ENCODE data around the gene SNX24.

The SNX24 gene

GRCh38 chr5:122924719-122925395 lies 79.4 kb downstream of the SNX24 start:
- no peak overlapping the region for H3K27ac Mint-ChIP-seq
- H3K36me3 Mint-ChIP-seq (ENCODE audit: low read depth), result no peaks in the 10 kb centered on the region
- no peaks in the 10 kb centered on the region for H3K27me3 Mint-ChIP-seq (ENCODE audit: low read depth)
- H3K9me3 Mint-ChIP-seq, result no peaks in the 10 kb centered on the region
- no peak for TF ChIP-seq CTCF (IDR thresholded peaks at IDR 0.05; ENCODE audit: unreplicated experiment in 3 of 3)
- no peaks in the 10 kb centered on the region for H3K4me1 Mint-ChIP-seq
- H3K4me3 Mint-ChIP-seq, result no peak overlapping the region

- H3K36me3 Mint-ChIP-seq (ENCODE audit: low read depth), result no peaks in the 10 kb centered on the region
- H3K27me3 Mint-ChIP-seq (ENCODE audit: low read depth), result no peaks in the 10 kb centered on the region
- no peak overlapping the region for H3K4me3 Mint-ChIP-seq
- no peak for TF ChIP-seq CTCF (IDR thresholded peaks at IDR 0.05; ENCODE audit: unreplicated experiment in 3 of 3)
- no peak overlapping the region for H3K27ac Mint-ChIP-seq
- H3K4me1 Mint-ChIP-seq, result no peaks in the 10 kb centered on the region
- H3K9me3 Mint-ChIP-seq, result no peaks in the 10 kb centered on the region
Observed at GRCh38 chr5:122929001-122929400, 83.6 kb downstream of the SNX24 start.

- Mint-ChIP-seq H3K4me3 (no peak overlapping the region), H3K27me3 (ENCODE audit: low read depth) (no peaks in the 10 kb centered on the region), H3K36me3 (ENCODE audit: low read depth) (no peaks in the 10 kb centered on the region), H3K27ac (no peak overlapping the region), H3K9me3 (no peaks in the 10 kb centered on the region), H3K4me1 (no peaks in the 10 kb centered on the region)
- no peak for TF ChIP-seq CTCF (IDR thresholded peaks at IDR 0.05; ENCODE audit: unreplicated experiment in 3 of 3)
Observed at GRCh38 chr5:122929980-122930379, 84.6 kb downstream of the SNX24 start.

- no peaks in the 10 kb centered on the region for H3K9me3 Mint-ChIP-seq
- no peak for TF ChIP-seq CTCF (IDR thresholded peaks at IDR 0.05; ENCODE audit: unreplicated experiment in 3 of 3)
- H3K27ac Mint-ChIP-seq, result peak overlapping the region in 1 of 3 experiments; percentile 56
- H3K4me3 Mint-ChIP-seq, result peak overlapping the region in 1 of 3 experiments; percentile 25
- no peaks in the 10 kb centered on the region for H3K27me3 Mint-ChIP-seq (ENCODE audit: low read depth)
- no peaks in the 10 kb centered on the region for H3K4me1 Mint-ChIP-seq
- H3K36me3 Mint-ChIP-seq (ENCODE audit: low read depth), result no peaks in the 10 kb centered on the region
Observed at GRCh38 chr5:122933956-122934355, 88.5 kb downstream of the SNX24 start.

- Mint-ChIP-seq H3K27me3 (ENCODE audit: low read depth) (no peaks in the 10 kb centered on the region), H3K36me3 (ENCODE audit: low read depth) (peaks cover 8% of the 10 kb centered on the region), H3K4me3 (no peak overlapping the region), H3K9me3 (no peaks in the 10 kb centered on the region), H3K4me1 (no peaks in the 10 kb centered on the region), H3K27ac (no peak overlapping the region)
- TF ChIP-seq CTCF (IDR thresholded peaks at IDR 0.05; ENCODE audit: unreplicated experiment in 3 of 3), result no peak
Observed at GRCh38 chr5:122936088-122936487, 90.7 kb downstream of the SNX24 start.

GRCh38 chr5:122937914-122938313 lies 92.5 kb downstream of the SNX24 start:
- Mint-ChIP-seq H3K36me3 (ENCODE audit: low read depth) (peaks cover 12% of the 10 kb centered on the region), H3K9me3 (no peaks in the 10 kb centered on the region)
- TF ChIP-seq CTCF (IDR thresholded peaks at IDR 0.05; ENCODE audit: unreplicated experiment in 3 of 3), result no peak

More at GRCh38 chr5:122937914-122938313, 92.5 kb downstream of the SNX24 start:
- no peak overlapping the region for H3K4me3 Mint-ChIP-seq
- peaks cover 8% of the 10 kb centered on the region for H3K4me1 Mint-ChIP-seq
- no peak overlapping the region for H3K27ac Mint-ChIP-seq
- H3K27me3 Mint-ChIP-seq (ENCODE audit: low read depth), result no peaks in the 10 kb centered on the region
